ENCODE results near the gene ULBP1.
"Not testable (repeated sequence)": the region's sequence is repeated elsewhere in the genome, so short reads cannot be mapped to it uniquely, and the experiment has no call there.

The ULBP1 gene

GRCh38 chr6:149922642-149923326 is 41.0 kb upstream of the ULBP1 start, which contains the start of gene RAET1G:
TSS of gene RAET1G (minus strand) at chr6:149923121. CDS start at chr6:149923010, 111 bp downstream.
- peaks cover 4 to 19% of the 10 kb centered on the region in 2 donors for H3K27me3 ChIP-seq (ENCODE audit: control insufficient read depth in 1 of 2, insufficient read depth in 2 of 2, low read length in 2 of 2)
- peak within 1 kb of the TSS; percentile 65 to 74 for H3K4me3 ChIP-seq (ENCODE audit: low read depth in 1 of 2, low read length in 2 of 2)
- no peak within 1 kb of the TSS for H3K27ac ChIP-seq (ENCODE audit: low read depth, low read length)
- no peaks in the 10 kb centered on the region for H3K36me3 ChIP-seq (ENCODE audit: control insufficient read depth in 1 of 2, insufficient read depth in 2 of 2, low read length in 2 of 2)
- H3K9me3 ChIP-seq (ENCODE audit: control insufficient read depth in 1 of 2, low read length in 2 of 2), result no peaks in the 10 kb centered on the region
- no peak within 1 kb of the TSS for H3K9ac ChIP-seq (ENCODE audit: low read depth in 1 of 2, low read length in 2 of 2)
- peaks cover 7 to 22% of the 10 kb centered on the region in 2 donors for H3K4me1 ChIP-seq (ENCODE audit: control insufficient read depth in 1 of 2, insufficient read depth in 2 of 2, low read length in 2 of 2)

- H3K9me3 ChIP-seq (ENCODE audit: control insufficient read depth in 1 of 2, low read length in 2 of 2), result no peaks in the 10 kb centered on the region
- no peak overlapping the region for H3K9ac ChIP-seq (ENCODE audit: low read depth in 1 of 2, low read length in 2 of 2)
- H3K4me3 ChIP-seq (ENCODE audit: low read depth in 1 of 2, low read length in 2 of 2), result peak overlapping the region; percentile 65 to 74
- peaks cover 4 to 19% of the 10 kb centered on the region in 2 donors for H3K27me3 ChIP-seq (ENCODE audit: control insufficient read depth in 1 of 2, insufficient read depth in 2 of 2, low read length in 2 of 2)
- no peak overlapping the region for H3K27ac ChIP-seq (ENCODE audit: low read depth, low read length)
- H3K36me3 ChIP-seq (ENCODE audit: control insufficient read depth in 1 of 2, insufficient read depth in 2 of 2, low read length in 2 of 2), result no peaks in the 10 kb centered on the region
- H3K4me1 ChIP-seq (ENCODE audit: control insufficient read depth in 1 of 2, insufficient read depth in 2 of 2, low read length in 2 of 2), result peaks cover 7 to 22% of the 10 kb centered on the region in 2 donors
Observed at GRCh38 chr6:149923327-149923986, 40.3 kb upstream of the ULBP1 start.

GRCh38 chr6:149924206-149924932 is 39.4 kb upstream of the ULBP1 start:
- Histone ChIP-seq H3K4me3 (ENCODE audit: low read depth in 1 of 2, low read length in 2 of 2) (no peak overlapping the region), H3K27ac (ENCODE audit: low read depth, low read length) (no peak overlapping the region), H3K4me1 (ENCODE audit: control insufficient read depth in 1 of 2, insufficient read depth in 2 of 2, low read length in 2 of 2) (peaks cover 7 to 22% of the 10 kb centered on the region in 2 donors), H3K27me3 (ENCODE audit: control insufficient read depth in 1 of 2, insufficient read depth in 2 of 2, low read length in 2 of 2) (peaks cover 9 to 24% of the 10 kb centered on the region in 2 donors), H3K9me3 (ENCODE audit: control insufficient read depth in 1 of 2, low read length in 2 of 2) (no peaks in the 10 kb centered on the region), H3K36me3 (ENCODE audit: control insufficient read depth in 1 of 2, insufficient read depth in 2 of 2, low read length in 2 of 2) (no peaks in the 10 kb centered on the region), H3K9ac (ENCODE audit: low read depth in 1 of 2, low read length in 2 of 2) (no peak overlapping the region)

GRCh38 chr6:149924933-149925252 is 38.9 kb upstream of the ULBP1 start:
- Histone ChIP-seq H3K27me3 (ENCODE audit: control insufficient read depth in 1 of 2, insufficient read depth in 2 of 2, low read length in 2 of 2) (peaks cover 14 to 29% of the 10 kb centered on the region in 2 donors), H3K27ac (ENCODE audit: low read depth, low read length) (no peak overlapping the region), H3K4me1 (ENCODE audit: control insufficient read depth in 1 of 2, insufficient read depth in 2 of 2, low read length in 2 of 2) (peaks cover 7 to 22% of the 10 kb centered on the region in 2 donors), H3K9ac (ENCODE audit: low read depth in 1 of 2, low read length in 2 of 2) (no peak overlapping the region), H3K9me3 (ENCODE audit: control insufficient read depth in 1 of 2, low read length in 2 of 2) (no peaks in the 10 kb centered on the region), H3K36me3 (ENCODE audit: control insufficient read depth in 1 of 2, insufficient read depth in 2 of 2, low read length in 2 of 2) (no peaks in the 10 kb centered on the region), H3K4me3 (ENCODE audit: low read depth in 1 of 2, low read length in 2 of 2) (peak overlapping the region in 1 of 2 donors; percentile 72)

GRCh38 chr6:149925253-149925973 is 38.3 kb upstream of the ULBP1 start:
- Histone ChIP-seq H3K27me3 (ENCODE audit: control insufficient read depth in 1 of 2, insufficient read depth in 2 of 2, low read length in 2 of 2) (peaks cover 16 to 29% of the 10 kb centered on the region in 2 donors), H3K9me3 (ENCODE audit: control insufficient read depth in 1 of 2, low read length in 2 of 2) (no peaks in the 10 kb centered on the region), H3K4me1 (ENCODE audit: control insufficient read depth in 1 of 2, insufficient read depth in 2 of 2, low read length in 2 of 2) (peaks cover 7 to 22% of the 10 kb centered on the region in 2 donors), H3K4me3 (ENCODE audit: low read depth in 1 of 2, low read length in 2 of 2) (peak overlapping the region; percentile 66 to 72), H3K27ac (ENCODE audit: low read depth, low read length) (no peak overlapping the region), H3K9ac (ENCODE audit: low read depth in 1 of 2, low read length in 2 of 2) (peak overlapping the region; percentile 37 to 60), H3K36me3 (ENCODE audit: control insufficient read depth in 1 of 2, insufficient read depth in 2 of 2, low read length in 2 of 2) (no peaks in the 10 kb centered on the region)

DNA sequence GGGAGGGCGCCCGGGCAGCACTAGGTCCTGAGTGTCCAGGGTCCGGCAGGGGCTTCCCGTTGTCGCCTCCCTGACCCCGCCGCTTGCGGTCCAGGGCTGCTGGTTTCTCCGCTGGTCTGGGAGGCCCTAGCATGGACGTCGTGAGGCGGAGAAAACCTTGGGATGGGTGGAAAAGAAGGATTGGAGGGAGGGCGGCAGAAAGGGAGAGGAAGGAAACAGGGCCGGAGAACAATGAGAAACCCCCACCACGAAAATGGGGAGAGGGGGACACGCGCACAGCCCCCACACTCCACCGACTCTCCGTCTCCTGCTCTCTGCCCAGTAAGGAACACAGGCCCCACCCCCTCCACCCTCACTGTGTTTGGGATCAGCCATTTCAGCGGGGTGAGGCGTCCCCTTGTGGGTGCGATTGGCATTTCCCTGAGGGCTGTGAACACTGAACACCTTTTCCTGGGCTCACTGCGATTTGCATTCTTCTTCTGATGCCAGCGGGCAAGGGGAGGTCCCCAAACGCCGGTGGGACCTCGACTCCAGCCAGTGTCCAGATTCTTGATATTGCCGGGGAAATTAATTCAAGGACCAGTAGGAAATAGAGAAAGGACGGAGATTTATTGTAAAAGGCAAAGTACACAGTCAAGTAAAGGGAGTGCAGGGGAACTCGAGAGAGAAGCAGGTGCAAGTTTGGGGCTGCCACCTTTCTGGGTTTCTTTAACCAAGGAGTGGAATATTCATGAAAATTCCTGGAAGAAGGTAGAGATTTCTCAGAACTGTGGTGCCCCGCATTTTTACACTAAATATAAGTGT is 37.6 kb upstream of the ULBP1 start:
- Histone ChIP-seq H3K9me3 (ENCODE audit: control insufficient read depth in 1 of 2, low read length in 2 of 2) (no peaks in the 10 kb centered on the region), H3K4me3 (ENCODE audit: low read depth in 1 of 2, low read length in 2 of 2) (peak overlapping the region; percentile 66 to 72), H3K27ac (ENCODE audit: low read depth, low read length) (no peak overlapping the region), H3K9ac (ENCODE audit: low read depth in 1 of 2, low read length in 2 of 2) (peak overlapping the region; percentile 37 to 60), H3K4me1 (ENCODE audit: control insufficient read depth in 1 of 2, insufficient read depth in 2 of 2, low read length in 2 of 2) (peaks cover 7 to 22% of the 10 kb centered on the region in 2 donors), H3K36me3 (ENCODE audit: control insufficient read depth in 1 of 2, insufficient read depth in 2 of 2, low read length in 2 of 2) (no peaks in the 10 kb centered on the region), H3K27me3 (ENCODE audit: control insufficient read depth in 1 of 2, insufficient read depth in 2 of 2, low read length in 2 of 2) (peaks cover 21 to 31% of the 10 kb centered on the region in 2 donors)

GRCh38 chr6:149927025-149927424 is 36.7 kb upstream of the ULBP1 start:
- H3K27me3 ChIP-seq (ENCODE audit: control insufficient read depth in 1 of 2, insufficient read depth in 2 of 2, low read length in 2 of 2), result peaks cover 25 to 30% of the 10 kb centered on the region in 2 donors

GRCh38 chr6:149929422-149929821 is 34.3 kb upstream of the ULBP1 start:
- Histone ChIP-seq H3K27ac (ENCODE audit: low read depth, low read length) (no peak overlapping the region), H3K9ac (ENCODE audit: low read depth in 1 of 2, low read length in 2 of 2) (no peak overlapping the region), H3K4me1 (ENCODE audit: control insufficient read depth in 1 of 2, insufficient read depth in 2 of 2, low read length in 2 of 2) (peaks cover 0 to 13% of the 10 kb centered on the region in 2 donors), H3K27me3 (ENCODE audit: control insufficient read depth in 1 of 2, insufficient read depth in 2 of 2, low read length in 2 of 2) (peaks cover 34 to 36% of the 10 kb centered on the region in 2 donors), H3K9me3 (ENCODE audit: control insufficient read depth in 1 of 2, low read length in 2 of 2) (no peaks in the 10 kb centered on the region), H3K36me3 (ENCODE audit: control insufficient read depth in 1 of 2, insufficient read depth in 2 of 2, low read length in 2 of 2) (no peaks in the 10 kb centered on the region), H3K4me3 (ENCODE audit: low read depth in 1 of 2, low read length in 2 of 2) (no peak overlapping the region)

More at GRCh38 chr6:149927025-149927424, 36.7 kb upstream of the ULBP1 start:
- not testable (repeated sequence) for H3K9me3 ChIP-seq (ENCODE audit: control insufficient read depth in 1 of 2, low read length in 2 of 2); H3K36me3 ChIP-seq (ENCODE audit: control insufficient read depth in 1 of 2, insufficient read depth in 2 of 2, low read length in 2 of 2); H3K9ac ChIP-seq (ENCODE audit: low read depth in 1 of 2, low read length in 2 of 2); H3K4me3 ChIP-seq (ENCODE audit: low read depth in 1 of 2, low read length in 2 of 2); H3K27ac ChIP-seq (ENCODE audit: low read depth, low read length)
- H3K4me1 ChIP-seq (ENCODE audit: control insufficient read depth in 1 of 2, insufficient read depth in 2 of 2, low read length in 2 of 2), result peaks cover 7 to 22% of the 10 kb centered on the region in 2 donors

DNA sequence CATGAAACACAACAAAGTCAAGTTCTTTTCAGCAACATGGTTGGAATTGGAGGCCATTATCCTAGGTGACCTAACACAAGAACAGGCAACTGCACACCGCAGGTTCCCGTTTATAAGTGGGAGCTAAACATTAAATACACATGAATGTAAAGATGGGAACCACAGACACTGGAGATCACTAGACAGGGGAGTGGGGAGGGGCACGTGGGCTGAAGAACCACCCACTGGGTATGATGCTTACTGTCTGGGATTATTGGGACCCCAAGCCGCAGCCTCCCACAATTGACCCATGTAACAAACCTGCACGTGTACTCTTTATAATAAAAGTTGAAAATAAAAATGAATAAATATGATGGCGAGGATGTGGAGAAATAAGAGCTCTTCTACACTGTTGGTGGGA is 32.2 kb upstream of the ULBP1 start:
- Histone ChIP-seq H3K36me3 (ENCODE audit: control insufficient read depth in 1 of 2, insufficient read depth in 2 of 2, low read length in 2 of 2) (no peaks in the 10 kb centered on the region), H3K9me3 (ENCODE audit: control insufficient read depth in 1 of 2, low read length in 2 of 2) (no peaks in the 10 kb centered on the region), H3K4me1 (ENCODE audit: control insufficient read depth in 1 of 2, insufficient read depth in 2 of 2, low read length in 2 of 2) (no peaks in the 10 kb centered on the region), H3K4me3 (ENCODE audit: low read depth in 1 of 2, low read length in 2 of 2) (no peak overlapping the region), H3K27me3 (ENCODE audit: control insufficient read depth in 1 of 2, insufficient read depth in 2 of 2, low read length in 2 of 2) (peaks cover 44 to 52% of the 10 kb centered on the region in 2 donors), H3K27ac (ENCODE audit: low read depth, low read length) (no peak overlapping the region), H3K9ac (ENCODE audit: low read depth in 1 of 2, low read length in 2 of 2) (no peak overlapping the region)
